SU-DHL-6 (cell line): ENCODE results near the gene ARHGAP44.

ENCODE experiments used
- EZH2phosphoT487 ChIP-seq: fragments of 200-600 bp; sonication (generic), shearing (Covaris generic); conservative IDR thresholded peaks from 2 replicates; pipeline ENCODE4 v1.6.1; 2018; ENCODE audit warnings: mild to moderate bottlenecking, antibody characterized with exemption, low read length, moderate library complexity, mixed read lengths
- TF ChIP-seq, protein P1 (sequence below): fragments of 200-600 bp; sonication (generic); IDR thresholded peaks from one replicate; pipeline ENCODE4 v1.5.1; 2017; ENCODE audit warnings: antibody characterized with exemption, mild to moderate bottlenecking, low read length, moderate library complexity; ENCODE audit not compliant: insufficient read depth, poor library complexity, severe bottlenecking

- TF ChIP-seq, protein P1, sequence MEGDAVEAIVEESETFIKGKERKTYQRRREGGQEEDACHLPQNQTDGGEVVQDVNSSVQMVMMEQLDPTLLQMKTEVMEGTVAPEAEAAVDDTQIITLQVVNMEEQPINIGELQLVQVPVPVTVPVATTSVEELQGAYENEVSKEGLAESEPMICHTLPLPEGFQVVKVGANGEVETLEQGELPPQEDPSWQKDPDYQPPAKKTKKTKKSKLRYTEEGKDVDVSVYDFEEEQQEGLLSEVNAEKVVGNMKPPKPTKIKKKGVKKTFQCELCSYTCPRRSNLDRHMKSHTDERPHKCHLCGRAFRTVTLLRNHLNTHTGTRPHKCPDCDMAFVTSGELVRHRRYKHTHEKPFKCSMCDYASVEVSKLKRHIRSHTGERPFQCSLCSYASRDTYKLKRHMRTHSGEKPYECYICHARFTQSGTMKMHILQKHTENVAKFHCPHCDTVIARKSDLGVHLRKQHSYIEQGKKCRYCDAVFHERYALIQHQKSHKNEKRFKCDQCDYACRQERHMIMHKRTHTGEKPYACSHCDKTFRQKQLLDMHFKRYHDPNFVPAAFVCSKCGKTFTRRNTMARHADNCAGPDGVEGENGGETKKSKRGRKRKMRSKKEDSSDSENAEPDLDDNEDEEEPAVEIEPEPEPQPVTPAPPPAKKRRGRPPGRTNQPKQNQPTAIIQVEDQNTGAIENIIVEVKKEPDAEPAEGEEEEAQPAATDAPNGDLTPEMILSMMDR = no peak
- TF ChIP-seq EZH2phosphoT487 = no peak
These were observed 128.8 kb downstream of the ARHGAP44 start for GRCh38 chr17:12918142-12918541.
